ENCODE data around the gene KRTAP2-2. TPM values are rescaled to one million over a fixed set of nuclear protein-coding genes. Genes with fewer than 3 reads are reported as not detected.
"Not testable (repeated sequence)": the region's sequence is repeated elsewhere in the genome, so short reads cannot be mapped to it uniquely, and the experiment has no call there.

KRTAP2-2 gene
- total RNA-seq, 1 experiment from 2014 or later: not detected

- BruUV-seq (replicated peaks): no TSS peak
- TF ChIP-seq CTCF (IDR thresholded peaks at IDR 0.05; ENCODE audit: unreplicated experiment): no peak
- H3K27me3 Mint-ChIP-seq (ENCODE audit: unreplicated experiment): no peaks in the 10 kb centered on the region
- CTCF ChIA-PET: interaction anchor here (1.0 kb wide), 1 partner anchor 15 kb away, joined by 3 read pairs; no protein-coding TSS in a partner anchor
- H3K4me1 Mint-ChIP-seq (ENCODE audit: low read depth, unreplicated experiment): peaks cover 27% of the 10 kb centered on the region
- no peaks in the 10 kb centered on the region for H3K36me3 Mint-ChIP-seq (ENCODE audit: insufficient read depth, unreplicated experiment)
- peaks cover 3% of the 10 kb centered on the region for H3K9me3 Mint-ChIP-seq (ENCODE audit: low read depth, unreplicated experiment)
- intact Hi-C loops (cut with micrococcal nuclease; ENCODE audit: unreplicated experiment): no loop called here
- no peak overlapping the region for H3K4me3 Mint-ChIP-seq (ENCODE audit: low read depth, unreplicated experiment)
- H3K27ac Mint-ChIP-seq (ENCODE audit: unreplicated experiment): no peak overlapping the region
- DNase-seq: no peak
Measured at GRCh38 chr17:41049110-41049509, 5.9 kb downstream of the KRTAP2-2 start.

GRCh38 chr17:41048441-41048840 lies 6.6 kb downstream of the KRTAP2-2 start:
- DNase-seq: no peak
- BruUV-seq (replicated peaks): no TSS peak
- peaks cover 6% of the 10 kb centered on the region for H3K9me3 Mint-ChIP-seq (ENCODE audit: low read depth, unreplicated experiment)

GRCh38 chr17:41046735-41047465 lies 8.1 kb downstream of the KRTAP2-2 start, which contains the start of gene KRTAP2-1:
Gene KRTAP2-1 (minus strand): TSS chr17:41047316. CDS start chr17:41047267, 49 bp downstream.
- H3K27me3 Mint-ChIP-seq (ENCODE audit: unreplicated experiment); H3K27ac Mint-ChIP-seq (ENCODE audit: unreplicated experiment); H3K36me3 Mint-ChIP-seq (ENCODE audit: insufficient read depth, unreplicated experiment); H3K9me3 Mint-ChIP-seq (ENCODE audit: low read depth, unreplicated experiment); BruUV-seq (replicated peaks); intact Hi-C loops (cut with micrococcal nuclease; ENCODE audit: unreplicated experiment); CTCF ChIA-PET; DNase-seq; H3K4me3 Mint-ChIP-seq (ENCODE audit: low read depth, unreplicated experiment): not testable (repeated sequence)
- peaks cover 37% of the 10 kb centered on the region for H3K4me1 Mint-ChIP-seq (ENCODE audit: low read depth, unreplicated experiment)

More at GRCh38 chr17:41048441-41048840, 6.6 kb downstream of the KRTAP2-2 start:
- no peaks in the 10 kb centered on the region for H3K36me3 Mint-ChIP-seq (ENCODE audit: insufficient read depth, unreplicated experiment)
- intact Hi-C loops (cut with micrococcal nuclease; ENCODE audit: unreplicated experiment): no loop called here
- TF ChIP-seq CTCF (IDR thresholded peaks at IDR 0.05; ENCODE audit: unreplicated experiment): no peak
- H3K27me3 Mint-ChIP-seq (ENCODE audit: unreplicated experiment): no peaks in the 10 kb centered on the region
- peaks cover 34% of the 10 kb centered on the region for H3K4me1 Mint-ChIP-seq (ENCODE audit: low read depth, unreplicated experiment)
- H3K27ac Mint-ChIP-seq (ENCODE audit: unreplicated experiment): no peak overlapping the region
- no peak overlapping the region for H3K4me3 Mint-ChIP-seq (ENCODE audit: low read depth, unreplicated experiment)
- CTCF ChIA-PET: interaction anchor here (1.0 kb wide), 1 partner anchor 16 kb away, joined by 3 read pairs; no protein-coding TSS in a partner anchor

GRCh38 chr17:41042953-41043352 lies 12.1 kb downstream of the KRTAP2-2 start:
- TF ChIP-seq CTCF (IDR thresholded peaks at IDR 0.05; ENCODE audit: unreplicated experiment): no peak
- DNase-seq: no peak
- H3K36me3 Mint-ChIP-seq (ENCODE audit: insufficient read depth, unreplicated experiment): peaks cover 6% of the 10 kb centered on the region
- H3K27ac Mint-ChIP-seq (ENCODE audit: unreplicated experiment): no peak overlapping the region
- no peak overlapping the region for H3K4me3 Mint-ChIP-seq (ENCODE audit: low read depth, unreplicated experiment)
- H3K4me1 Mint-ChIP-seq (ENCODE audit: low read depth, unreplicated experiment): peaks cover 35% of the 10 kb centered on the region
- H3K27me3 Mint-ChIP-seq (ENCODE audit: unreplicated experiment): no peaks in the 10 kb centered on the region
- no TSS peak for BruUV-seq (replicated peaks)
- intact Hi-C loops (cut with micrococcal nuclease; ENCODE audit: unreplicated experiment): loop anchor here (2.0 to 5.0 kb wide), 2 partner anchors 18 to 41 kb away; partner anchors contain the start of gene KRTAP2-3
- H3K9me3 Mint-ChIP-seq (ENCODE audit: low read depth, unreplicated experiment): peaks cover 7% of the 10 kb centered on the region
- CTCF ChIA-PET: interaction anchor here (0.9 kb wide), 1 partner anchor 84 kb away, joined by 3 read pairs; no protein-coding TSS in a partner anchor
